Measurements from ENCODE around the gene DEFB112. TPM values are rescaled to one million over a fixed set of nuclear protein-coding genes. Genes with fewer than 3 reads are reported as not detected.

The DEFB112 gene
- total and polyA plus RNA-seq, 2 experiments from 2014 or later, result not detected

- H3K9me2 ChIP-seq (replicated peaks; ENCODE audit: insufficient read depth), result no peaks in the 10 kb centered on the region
- DNase-seq (ENCODE audit: low spot score), result no peak
Measured at GRCh38 chr6:50091641-50092040, 41.9 kb upstream of the DEFB112 start.

GRCh38 chr6:50089911-50090310 is 40.2 kb upstream of the DEFB112 start:
- H3K4me3 ChIP-seq, result no peak overlapping the region
- TF ChIP-seq EZH2phosphoT487 (IDR thresholded peaks at IDR 0.05; ENCODE audit: low read depth, severe bottlenecking, unreplicated experiment), result no peak
- TF ChIP-seq EZH2 (IDR thresholded peaks at IDR 0.05; ENCODE audit: borderline replicate concordance), result no peak
- TF ChIP-seq CTCF (IDR thresholded peaks at IDR 0.05; ENCODE audit: poor library complexity), result no peak
- no peak for DNase-seq (ENCODE audit: low spot score)
- H3K4me1 ChIP-seq (ENCODE audit: insufficient read depth), result no peaks in the 10 kb centered on the region
- 80% methylated on average over 2 of the region's 2 CpGs for WGBS (ENCODE audit: low lambda C conversion rate, missing lambda C conversion rate)
- no peak overlapping the region for H2AFZ ChIP-seq
- no peaks in the 10 kb centered on the region for H3K9me3 ChIP-seq (ENCODE audit: low read depth)
- no peaks in the 10 kb centered on the region for H3K9me2 ChIP-seq (replicated peaks; ENCODE audit: insufficient read depth)
- H3K4me2 ChIP-seq, result no peak overlapping the region
- H3K27ac ChIP-seq, result no peak overlapping the region
- no peaks in the 10 kb centered on the region for H3K27me3 ChIP-seq
- no peaks in the 10 kb centered on the region for H3K79me2 ChIP-seq
- H4K20me1 ChIP-seq (ENCODE audit: insufficient read depth, poor library complexity, severe bottlenecking), result no peaks in the 10 kb centered on the region
- H3K36me3 ChIP-seq (replicated peaks; ENCODE audit: insufficient read depth, low read depth), result no peaks in the 10 kb centered on the region

More at GRCh38 chr6:50091641-50092040, 41.9 kb upstream of the DEFB112 start:
- Histone ChIP-seq H2AFZ (no peak overlapping the region), H3K36me3 (replicated peaks; ENCODE audit: insufficient read depth, low read depth) (no peaks in the 10 kb centered on the region), H3K4me3 (no peak overlapping the region), H3K27me3 (no peaks in the 10 kb centered on the region), H3K9me3 (ENCODE audit: low read depth) (no peaks in the 10 kb centered on the region), H3K4me2 (no peak overlapping the region), H3K79me2 (no peaks in the 10 kb centered on the region), H4K20me1 (ENCODE audit: insufficient read depth, poor library complexity, severe bottlenecking) (no peaks in the 10 kb centered on the region), H3K27ac (no peak overlapping the region), H3K4me1 (ENCODE audit: insufficient read depth) (no peaks in the 10 kb centered on the region)
- 60% methylated on average over 1 of the region's 1 CpG for WGBS (ENCODE audit: low lambda C conversion rate, missing lambda C conversion rate)
- TF ChIP-seq CTCF (IDR thresholded peaks at IDR 0.05; ENCODE audit: poor library complexity), result no peak
- TF ChIP-seq EZH2 (IDR thresholded peaks at IDR 0.05; ENCODE audit: borderline replicate concordance), result no peak
- no peak for TF ChIP-seq EZH2phosphoT487 (IDR thresholded peaks at IDR 0.05; ENCODE audit: low read depth, severe bottlenecking, unreplicated experiment)

- H3K27me3 ChIP-seq, result no peaks in the 10 kb centered on the region
- no peak overlapping the region for H3K4me2 ChIP-seq
- 68% methylated on average over 2 of the region's 2 CpGs for WGBS (ENCODE audit: low lambda C conversion rate, missing lambda C conversion rate)
Measured at GRCh38 chr6:50087231-50087954, 37.7 kb upstream of the DEFB112 start.

More at GRCh38 chr6:50087231-50087954, 37.7 kb upstream of the DEFB112 start:
- no peaks in the 10 kb centered on the region for H3K9me3 ChIP-seq (ENCODE audit: low read depth)
- H3K79me2 ChIP-seq, result no peaks in the 10 kb centered on the region
- H3K36me3 ChIP-seq (replicated peaks; ENCODE audit: insufficient read depth, low read depth), result no peaks in the 10 kb centered on the region
- H4K20me1 ChIP-seq (ENCODE audit: insufficient read depth, poor library complexity, severe bottlenecking), result no peaks in the 10 kb centered on the region
- no peaks in the 10 kb centered on the region for H3K9me2 ChIP-seq (replicated peaks; ENCODE audit: insufficient read depth)
- no peak overlapping the region for H3K27ac ChIP-seq
- DNase-seq (ENCODE audit: low spot score), result no peak
- TF ChIP-seq EZH2phosphoT487 (IDR thresholded peaks at IDR 0.05; ENCODE audit: low read depth, severe bottlenecking, unreplicated experiment), result no peak
- no peak for TF ChIP-seq EZH2 (IDR thresholded peaks at IDR 0.05; ENCODE audit: borderline replicate concordance)
- TF ChIP-seq CTCF (IDR thresholded peaks at IDR 0.05; ENCODE audit: poor library complexity), result no peak
- no peak overlapping the region for H2AFZ ChIP-seq
- no peaks in the 10 kb centered on the region for H3K4me1 ChIP-seq (ENCODE audit: insufficient read depth)
- no peak overlapping the region for H3K4me3 ChIP-seq

Data from hepatocyte (in vitro differentiated cells).